Thyroid gland (tissue), 4 donors: ENCODE measurements around the gene FBRSL1.

ENCODE experiments used
- POLR2A ChIP-seq, 2 donors: fragments of 450-650 bp; IDR thresholded peaks; one replicate each; pipeline ENCODE4 v1.6.1; 2017; ENCODE audit warnings: antibody characterized with exemption in 2 of 2, mild to moderate bottlenecking in 2 of 2, moderate library complexity in 1 of 2
- TF ChIP-seq, protein P1 (sequence below), 6 experiments: fragments of 200-600 bp in 3 of 6; fragments of 450-650 bp in 3 of 6; sonication (generic) in 3 of 6; IDR thresholded peaks; one replicate each; pipeline ENCODE4 v1.5.1; 2016 to 2019; ENCODE audit warnings: antibody characterized with exemption in 6 of 6, mild to moderate bottlenecking in 2 of 6, inconsistent platforms in 1 of 6, moderate library complexity in 1 of 6

DNA sequence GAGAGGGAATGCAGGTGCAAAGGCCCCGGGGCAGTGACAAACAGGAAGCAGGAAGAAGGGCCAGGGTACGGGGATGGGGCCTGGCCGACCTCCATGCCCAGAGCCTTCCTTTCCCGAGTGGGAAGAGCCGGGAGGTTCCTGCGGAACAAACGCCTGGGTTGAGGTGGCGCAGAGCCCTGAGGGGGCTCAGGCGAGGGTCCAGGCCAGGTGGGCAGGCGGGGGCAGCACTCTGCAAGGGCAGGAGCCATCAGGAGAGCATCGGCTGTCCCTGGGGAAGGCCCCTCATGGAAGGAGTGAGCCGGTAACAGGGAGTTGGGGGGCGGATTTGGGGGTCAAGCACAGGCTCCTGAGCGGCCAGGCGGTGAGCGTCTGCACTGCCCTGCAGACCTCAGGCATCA, 18.1 kb upstream of the FBRSL1 start:
- TF ChIP-seq, protein P1, sequence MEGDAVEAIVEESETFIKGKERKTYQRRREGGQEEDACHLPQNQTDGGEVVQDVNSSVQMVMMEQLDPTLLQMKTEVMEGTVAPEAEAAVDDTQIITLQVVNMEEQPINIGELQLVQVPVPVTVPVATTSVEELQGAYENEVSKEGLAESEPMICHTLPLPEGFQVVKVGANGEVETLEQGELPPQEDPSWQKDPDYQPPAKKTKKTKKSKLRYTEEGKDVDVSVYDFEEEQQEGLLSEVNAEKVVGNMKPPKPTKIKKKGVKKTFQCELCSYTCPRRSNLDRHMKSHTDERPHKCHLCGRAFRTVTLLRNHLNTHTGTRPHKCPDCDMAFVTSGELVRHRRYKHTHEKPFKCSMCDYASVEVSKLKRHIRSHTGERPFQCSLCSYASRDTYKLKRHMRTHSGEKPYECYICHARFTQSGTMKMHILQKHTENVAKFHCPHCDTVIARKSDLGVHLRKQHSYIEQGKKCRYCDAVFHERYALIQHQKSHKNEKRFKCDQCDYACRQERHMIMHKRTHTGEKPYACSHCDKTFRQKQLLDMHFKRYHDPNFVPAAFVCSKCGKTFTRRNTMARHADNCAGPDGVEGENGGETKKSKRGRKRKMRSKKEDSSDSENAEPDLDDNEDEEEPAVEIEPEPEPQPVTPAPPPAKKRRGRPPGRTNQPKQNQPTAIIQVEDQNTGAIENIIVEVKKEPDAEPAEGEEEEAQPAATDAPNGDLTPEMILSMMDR (IDR thresholded peaks at IDR 0.05), result no peak
- no peak for TF ChIP-seq POLR2A (IDR thresholded peaks at IDR 0.05)
